NCI-H510A treated with DMSO at 0.1 percent for 48 hours (cell line): ENCODE measurements around the gene DTX3.
"Not testable (repeated sequence)": the region's sequence is repeated elsewhere in the genome, so short reads cannot be mapped to it uniquely, and the experiment has no call there.

Experiments
- DNase-seq: peaks from one replicate; lab custom pipeline; 2025; lab: John Stamatoyannopoulos, UW

The DTX3 gene

GRCh38 chr12:57607958-57608663, 3.5 kb downstream of the DTX3 start:
- DNase-seq = no peak

- DNase-seq = no peak
Measured at GRCh38 chr12:57609101-57609780, 4.6 kb downstream of the DTX3 start.

GRCh38 chr12:57609781-57610553, 5.3 kb downstream of the DTX3 start:
- no peak for DNase-seq

GRCh38 chr12:57610554-57611107, 6.0 kb downstream of the DTX3 start:
- DNase-seq = no peak

GRCh38 chr12:57611108-57611826, 6.6 kb downstream of the DTX3 start, which contains the start of gene ARHGEF25:
Gene ARHGEF25, plus strand, starts transcription at chr12:57611435. Its CDS starts 460 bp downstream, at chr12:57611895.
- peak; percentile 35 for DNase-seq

GRCh38 chr12:57611827-57612710, 7.4 kb downstream of the DTX3 start:
- DNase-seq = no peak

- DNase-seq = no peak
Measured at GRCh38 chr12:57612711-57613426, 8.2 kb downstream of the DTX3 start.

GRCh38 chr12:57613427-57614109, 8.9 kb downstream of the DTX3 start:
- DNase-seq = no peak

DNA sequence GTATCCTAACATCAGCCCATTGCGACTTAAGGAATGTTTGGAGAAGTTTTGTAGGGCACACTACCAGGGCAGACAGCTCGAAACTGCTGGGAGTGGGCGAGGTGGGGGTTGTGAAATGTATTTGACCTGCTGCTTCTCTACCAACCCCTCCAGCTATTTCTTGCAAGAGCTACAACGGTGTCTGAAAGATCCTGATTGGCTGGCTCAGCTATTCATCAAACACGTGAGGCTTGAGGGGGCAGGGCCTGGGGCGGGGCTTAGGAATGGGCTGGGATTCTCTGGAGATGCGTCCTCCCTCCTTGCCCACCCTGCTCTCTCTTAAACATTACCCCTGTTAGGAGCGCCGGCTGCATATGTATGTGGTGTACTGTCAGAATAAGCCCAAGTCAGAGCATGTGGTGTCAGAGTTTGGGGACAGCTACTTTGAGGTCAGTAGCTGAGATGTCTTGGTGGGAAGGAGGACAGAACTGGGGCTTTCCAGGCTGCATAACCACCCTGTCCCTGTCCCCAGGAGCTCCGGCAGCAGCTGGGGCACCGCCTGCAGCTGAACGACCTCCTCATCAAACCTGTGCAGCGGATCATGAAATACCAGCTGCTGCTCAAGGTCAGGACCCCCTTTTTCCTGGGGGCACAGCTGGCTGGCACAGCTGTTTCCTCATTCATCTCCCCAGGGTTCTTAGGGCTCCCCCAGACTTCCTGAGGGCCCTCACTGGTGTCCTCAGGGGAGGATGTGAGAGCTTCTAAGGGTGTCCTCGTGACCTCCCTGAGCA, 9.7 kb downstream of the DTX3 start:
- no peak for DNase-seq

GRCh38 chr12:57614948-57615500, 10.4 kb downstream of the DTX3 start:
- no peak for DNase-seq

DNA sequence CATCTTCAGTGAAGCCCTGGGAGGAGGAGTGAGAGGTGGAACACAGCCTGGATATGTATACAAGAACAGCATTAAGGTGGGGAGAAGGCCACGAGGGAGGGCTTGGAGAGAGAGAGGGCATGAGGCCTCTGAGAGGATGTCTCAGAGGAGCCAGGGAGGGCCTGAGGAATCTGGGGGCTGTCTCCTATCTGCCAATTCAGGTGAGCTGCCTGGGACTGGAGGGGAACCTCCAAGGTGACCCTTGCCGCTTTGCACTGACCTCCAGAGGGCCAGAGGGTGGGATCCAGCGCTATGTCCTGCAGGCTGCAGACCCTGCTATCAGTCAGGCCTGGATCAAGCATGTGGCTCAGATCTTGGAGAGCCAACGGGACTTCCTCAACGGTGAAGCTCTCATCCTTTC, 11.0 kb downstream of the DTX3 start:
- DNase-seq = no peak

GRCh38 chr12:57616383-57617101, 11.9 kb downstream of the DTX3 start:
- no peak for DNase-seq

GRCh38 chr12:57617942-57618341, 13.3 kb downstream of the DTX3 start:
- DNase-seq = no peak

GRCh38 chr12:57618431-57618830, 13.8 kb downstream of the DTX3 start:
- DNase-seq = not testable (repeated sequence)

- DNase-seq = no peak
Measured at GRCh38 chr12:57618966-57619433, 14.4 kb downstream of the DTX3 start.

DNA sequence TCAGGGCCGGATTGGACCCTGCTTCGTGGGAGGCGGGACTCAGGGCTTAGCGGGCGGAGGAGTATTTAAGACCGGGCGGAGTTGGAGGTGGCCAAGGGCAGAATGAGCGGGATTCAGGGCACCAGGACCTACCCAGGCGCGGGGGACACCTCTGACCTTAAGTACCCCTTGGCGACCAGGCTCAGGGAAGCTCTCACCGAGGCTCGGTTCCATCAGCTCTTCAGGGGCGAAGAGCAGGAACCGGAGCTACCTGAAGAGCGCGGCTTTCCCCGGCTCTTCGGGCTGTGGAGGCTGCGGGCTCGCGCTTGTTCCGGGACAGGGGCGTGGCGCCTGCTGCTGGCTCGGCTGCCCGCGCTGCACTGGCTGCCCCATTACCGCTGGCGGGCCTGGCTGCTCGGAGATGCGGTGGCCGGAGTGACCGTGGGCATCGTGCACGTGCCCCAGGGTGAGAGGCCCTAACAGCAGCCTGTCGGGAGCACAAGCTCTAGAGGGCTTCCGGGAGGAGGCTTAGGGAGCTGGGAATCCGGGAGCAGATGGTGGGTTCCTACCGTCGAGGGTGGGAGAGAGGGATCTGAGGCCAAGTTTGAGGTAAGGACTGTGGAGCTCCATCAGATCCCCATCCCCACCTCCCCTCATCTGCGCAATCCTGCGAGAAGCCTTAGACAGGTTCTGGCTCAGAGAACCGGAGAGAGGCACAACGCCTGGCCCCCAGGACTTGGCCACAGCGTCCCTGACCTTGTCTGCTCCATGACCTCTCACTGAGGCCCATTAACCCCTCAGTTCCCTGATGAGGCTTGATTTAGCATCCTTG, 15.0 kb downstream of the DTX3 start:
- DNase-seq = no peak
